ENCODE data around the gene TENT4B.

GRCh38 chr16:50269061-50269705, 116.1 kb downstream of the TENT4B start:
- TF ChIP-seq CTCF (IDR thresholded peaks at IDR 0.05): no peak
- no peak for TF ChIP-seq POLR2A (IDR thresholded peaks at IDR 0.05)
